Endothelial cell of umbilical vein (primary cell): Measurements from ENCODE around the gene PPP1R1C.

Experiments
- CTCF ChIP-seq, 2 donors: IDR thresholded peaks; 1 replicate in 1 of 2; 2 replicates in 1 of 2; pipeline ENCODE4 v1.5.1; 2011; ENCODE audit warnings: low read length in 2 of 2, mild to moderate bottlenecking in 2 of 2, moderate library complexity in 2 of 2, control low read depth in 1 of 2, inconsistent platforms in 1 of 2, low read depth in 1 of 2; ENCODE audit not compliant: insufficient read depth in 1 of 2; ENCODE audit errors: extremely low read depth in 1 of 2
- EZH2 ChIP-seq: IDR thresholded peaks from 2 replicates; pipeline ENCODE4 v1.6.1; 2012; ENCODE audit warnings: borderline replicate concordance, low read depth, mild to moderate bottlenecking, moderate library complexity, low read length, inconsistent platforms; ENCODE audit not compliant: severe bottlenecking
- MAX ChIP-seq: IDR thresholded peaks from 2 replicates; pipeline ENCODE4 v1.6.1; 2011; ENCODE audit not compliant: insufficient read depth, insufficient read length
- MYC ChIP-seq: IDR thresholded peaks from one replicate; pipeline ENCODE4 v1.6.1; 2011; ENCODE audit warnings: mild to moderate bottlenecking, low read depth, low read length
- POLR2A ChIP-seq: IDR thresholded peaks from 2 replicates; pipeline ENCODE4 v1.6.1; 2012; ENCODE audit warnings: low read depth, mild to moderate bottlenecking, control low read depth, low read length
- POLR2AphosphoS5 ChIP-seq: IDR thresholded peaks from 2 replicates; pipeline ENCODE4 v1.6.1; 2012; ENCODE audit warnings: low read depth, mild to moderate bottlenecking, control low read depth, low read length, moderate library complexity; ENCODE audit not compliant: insufficient read depth

- TF ChIP-seq CTCF (IDR thresholded peaks at IDR 0.05; ENCODE audit: extremely low read depth in 1 of 2, insufficient read depth in 1 of 2, low read depth in 1 of 2, low read length in 2 of 2): no peak
- TF ChIP-seq MAX: no peak
- TF ChIP-seq POLR2A: no peak
- TF ChIP-seq EZH2: no peak
- TF ChIP-seq POLR2AphosphoS5: no peak
- TF ChIP-seq MYC: no peak
These were observed 112.0 kb downstream of the PPP1R1C start for GRCh38 chr2:182097571-182098164.
